ENCODE data around the gene PAPPA. TPM values are rescaled to one million over a fixed set of nuclear protein-coding genes. Genes with fewer than 3 reads are reported as not detected.

Gene PAPPA
- total RNA-seq, 2 donors from 2014 or later = 0.26 to 0.35 TPM

DNA sequence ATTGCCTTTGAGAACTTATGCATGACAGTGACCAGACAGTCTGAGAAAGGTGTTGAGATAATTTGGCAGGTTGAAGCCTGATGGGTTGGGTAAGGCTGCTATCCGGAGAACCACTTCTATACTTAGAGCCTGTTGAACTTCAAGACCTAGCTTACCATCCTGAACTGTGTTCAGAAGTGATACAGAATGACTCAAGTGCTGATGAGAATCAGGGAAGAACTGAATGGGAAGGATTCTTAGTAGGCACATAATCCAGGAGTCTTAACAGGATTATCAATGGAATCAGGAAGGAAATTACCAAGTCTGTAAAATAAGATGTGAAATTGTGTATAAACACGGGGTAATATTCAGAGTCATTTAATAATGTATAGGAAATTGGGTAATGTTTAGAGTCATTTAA, 9.0 kb upstream of the PAPPA start:
- no peak overlapping the region for H3K4me3 Mint-ChIP-seq
- ATAC-seq (replicated peaks) = no peak
- no peaks in the 10 kb centered on the region for H3K36me3 Mint-ChIP-seq (ENCODE audit: low read depth)
- no peak overlapping the region for H3K27ac Mint-ChIP-seq
- no peaks in the 10 kb centered on the region for H3K4me1 Mint-ChIP-seq
- H3K27me3 Mint-ChIP-seq = peaks cover 12% of the 10 kb centered on the region
- peaks cover 4% of the 10 kb centered on the region for H3K9me3 Mint-ChIP-seq

DNA sequence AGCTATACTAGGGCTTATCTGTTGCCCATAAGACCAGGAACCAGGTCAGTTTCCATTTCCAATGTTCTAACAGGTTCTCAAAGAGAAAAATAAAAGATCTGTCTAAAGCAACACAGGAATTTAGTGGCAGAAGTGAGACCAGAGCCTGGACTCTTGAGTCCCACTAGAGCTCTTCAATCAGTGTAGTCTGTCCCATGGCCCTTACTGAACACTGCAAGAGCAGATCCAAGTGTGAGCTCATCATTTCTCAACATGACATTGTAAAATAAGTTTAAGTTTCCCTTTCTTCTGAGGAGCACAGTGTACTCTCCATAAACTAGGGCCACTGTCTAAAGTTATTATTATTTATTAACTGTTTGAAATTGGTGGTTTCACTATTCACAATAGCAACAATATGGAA, 8.6 kb upstream of the PAPPA start:
- Mint-ChIP-seq H3K27me3 (peaks cover 15% of the 10 kb centered on the region), H3K27ac (no peak overlapping the region), H3K4me1 (no peaks in the 10 kb centered on the region), H3K9me3 (peaks cover 4% of the 10 kb centered on the region), H3K36me3 (ENCODE audit: low read depth) (no peaks in the 10 kb centered on the region), H3K4me3 (no peak overlapping the region)
- no peak for ATAC-seq (replicated peaks)

DNA sequence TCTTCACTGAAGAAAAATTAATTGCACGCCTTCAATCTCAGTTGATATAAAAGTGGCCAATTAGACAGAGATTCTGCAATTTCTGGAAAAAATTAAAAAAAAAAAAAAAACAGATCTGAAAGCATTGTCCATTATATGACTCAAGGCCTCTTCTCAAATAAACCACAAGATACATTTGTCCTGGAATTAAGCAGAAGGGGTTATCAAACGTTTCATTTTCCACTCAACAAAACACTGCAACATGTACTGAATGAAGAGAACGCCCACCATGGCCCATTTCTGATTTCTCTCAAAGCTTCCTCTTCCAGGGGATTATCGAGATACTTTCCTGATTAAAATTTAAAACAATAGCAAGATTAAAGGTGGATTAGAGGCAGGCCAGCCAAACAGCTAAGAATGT, 5.8 kb upstream of the PAPPA start:
- ATAC-seq (replicated peaks) = no peak
- Mint-ChIP-seq H3K27ac (no peak overlapping the region), H3K27me3 (peaks cover 40% of the 10 kb centered on the region), H3K36me3 (ENCODE audit: low read depth) (no peaks in the 10 kb centered on the region), H3K4me3 (no peak overlapping the region), H3K4me1 (no peaks in the 10 kb centered on the region), H3K9me3 (peaks cover 4% of the 10 kb centered on the region)

DNA sequence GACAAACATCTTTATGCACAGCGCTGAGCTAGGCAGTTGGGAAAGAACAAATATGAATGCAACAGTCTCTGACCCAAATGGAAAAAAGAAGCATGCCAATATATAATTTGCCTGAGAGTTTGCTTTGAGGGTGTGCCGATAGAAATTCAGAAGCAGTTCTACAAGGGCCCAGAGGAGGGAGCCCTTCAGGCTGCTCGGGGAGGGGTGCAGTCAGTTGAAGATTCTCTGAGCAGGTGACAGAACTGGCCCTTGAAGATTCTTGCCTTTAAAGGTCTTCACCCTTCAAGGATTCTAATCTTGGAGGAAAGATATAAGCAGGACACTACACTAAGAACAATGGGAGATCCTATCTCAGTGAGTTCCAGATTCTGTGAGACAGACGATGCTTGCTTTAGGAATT, 3.7 kb upstream of the PAPPA start:
- H3K4me3 Mint-ChIP-seq = no peak overlapping the region
- H3K27me3 Mint-ChIP-seq = peaks cover 44% of the 10 kb centered on the region
- no peaks in the 10 kb centered on the region for H3K36me3 Mint-ChIP-seq (ENCODE audit: low read depth)
- H3K4me1 Mint-ChIP-seq = no peaks in the 10 kb centered on the region
- no peak overlapping the region for H3K27ac Mint-ChIP-seq
- H3K9me3 Mint-ChIP-seq = no peaks in the 10 kb centered on the region
- no peak for ATAC-seq (replicated peaks)

DNA sequence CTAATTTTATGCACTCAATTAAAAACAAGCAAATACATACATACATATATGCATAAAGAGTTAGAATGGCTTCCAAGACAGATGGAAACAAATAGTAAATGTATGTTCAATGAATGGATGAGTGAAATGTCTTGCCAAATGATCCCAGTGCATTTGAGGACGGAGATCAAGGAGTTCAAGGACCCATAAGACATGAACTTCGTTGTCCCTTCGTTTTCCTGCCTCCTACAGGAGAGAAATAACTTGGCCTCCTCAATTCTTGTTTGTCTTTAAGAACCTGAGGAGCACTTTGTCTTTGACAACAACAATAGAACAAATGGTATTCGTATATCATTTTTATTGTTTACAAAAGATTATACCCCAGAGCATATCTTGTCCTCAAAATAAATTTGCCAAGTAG, 2.4 kb upstream of the PAPPA start:
- no peak for ATAC-seq (replicated peaks)
- Mint-ChIP-seq H3K4me1 (no peaks in the 10 kb centered on the region), H3K9me3 (no peaks in the 10 kb centered on the region), H3K27ac (no peak overlapping the region), H3K36me3 (ENCODE audit: low read depth) (no peaks in the 10 kb centered on the region), H3K4me3 (no peak overlapping the region), H3K27me3 (peaks cover 57% of the 10 kb centered on the region)

DNA sequence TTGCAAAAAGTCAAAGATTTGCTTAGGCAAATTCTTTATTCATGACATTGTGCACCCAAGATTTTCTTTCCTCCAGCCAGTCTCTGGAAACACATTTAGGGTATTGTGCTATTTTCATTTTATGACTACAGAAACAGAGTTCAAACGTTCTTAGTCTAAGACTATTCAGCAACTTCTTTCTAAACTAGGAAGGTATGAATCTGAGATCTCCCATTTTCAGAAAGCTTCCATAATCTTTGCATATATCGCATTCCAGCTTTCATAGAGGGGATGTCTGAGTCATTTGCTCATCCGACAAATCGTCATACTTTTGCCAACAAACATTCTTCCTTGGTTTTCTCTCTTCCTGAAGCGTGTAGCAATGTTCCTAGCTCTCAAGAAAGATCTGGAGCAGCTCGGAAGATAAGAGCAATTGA, 1.6 kb upstream of the PAPPA start:
- Mint-ChIP-seq H3K9me3 (no peaks in the 10 kb centered on the region), H3K4me1 (no peaks in the 10 kb centered on the region)
- no peak for ATAC-seq (replicated peaks)

DNA sequence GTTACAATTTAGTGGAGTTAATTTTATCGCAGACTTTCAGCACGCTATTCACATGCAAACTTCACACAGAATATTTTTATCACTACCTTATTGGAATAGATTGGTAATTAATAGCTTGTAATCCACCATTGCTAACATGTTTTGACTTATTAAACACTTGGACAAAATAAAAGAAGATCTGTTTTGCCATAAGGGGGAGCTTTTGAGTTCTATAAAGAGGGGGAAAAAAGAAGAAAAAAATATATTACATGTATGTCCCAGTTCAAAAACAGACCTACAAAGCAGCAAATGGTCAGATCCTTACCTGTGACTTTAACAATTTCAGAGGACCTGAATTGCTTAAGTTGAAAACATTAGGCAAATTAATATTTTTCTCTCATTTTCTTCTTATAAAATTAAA, 1.2 kb upstream of the PAPPA start:
- Mint-ChIP-seq H3K4me1 (no peaks in the 10 kb centered on the region), H3K4me3 (no peak overlapping the region), H3K9me3 (no peaks in the 10 kb centered on the region), H3K27ac (no peak overlapping the region), H3K27me3 (peaks cover 68% of the 10 kb centered on the region), H3K36me3 (ENCODE audit: low read depth) (no peaks in the 10 kb centered on the region)
- no peak for ATAC-seq (replicated peaks)

More for the DNA sequence above, 1.6 kb upstream of the PAPPA start:
- H3K4me3 Mint-ChIP-seq = no peak overlapping the region
- no peak overlapping the region for H3K27ac Mint-ChIP-seq
- H3K36me3 Mint-ChIP-seq (ENCODE audit: low read depth) = no peaks in the 10 kb centered on the region
- peaks cover 65% of the 10 kb centered on the region for H3K27me3 Mint-ChIP-seq

DNA sequence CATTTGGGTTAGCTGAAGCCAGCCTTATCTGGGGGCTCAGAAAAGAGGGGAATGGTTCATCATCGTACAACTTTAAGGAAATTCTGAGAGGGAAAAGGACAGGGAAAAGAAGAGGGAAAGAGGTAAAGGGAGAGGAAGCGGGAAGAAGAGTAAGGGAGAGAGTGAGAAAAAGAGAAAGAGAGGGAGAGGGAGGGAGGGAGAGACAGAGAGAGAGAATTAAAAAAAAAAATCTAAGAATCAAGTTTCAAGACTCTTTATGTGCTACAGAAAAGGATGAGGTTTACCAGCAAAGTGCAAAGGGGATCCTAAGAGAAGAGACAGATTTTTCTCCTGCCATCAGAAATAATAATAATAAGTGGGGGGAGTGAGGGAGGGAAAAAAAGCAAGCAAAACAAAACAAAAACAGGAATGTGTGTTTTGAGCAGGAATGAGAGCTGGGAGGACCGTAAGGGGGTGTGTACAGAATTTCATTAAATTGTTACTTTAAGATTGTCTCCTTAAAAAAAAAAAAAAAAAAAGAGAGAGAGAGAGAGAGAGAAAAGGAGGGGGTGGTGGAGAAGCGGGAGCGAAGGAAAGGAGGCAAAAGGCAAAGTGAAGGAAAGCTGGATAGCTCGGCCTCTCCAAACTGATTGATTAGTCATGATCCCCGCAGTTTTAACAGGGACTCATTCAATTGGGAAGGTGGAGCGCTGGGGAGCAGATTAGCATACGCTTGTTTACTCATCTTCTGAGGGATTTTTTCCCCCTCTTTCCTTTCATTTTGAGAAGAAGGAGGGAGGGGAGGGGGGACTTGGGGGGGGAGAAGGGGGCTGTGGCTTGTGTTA, 438 bp upstream of the PAPPA start:
- H3K4me1 Mint-ChIP-seq = no peaks in the 10 kb centered on the region
- H3K9me3 Mint-ChIP-seq = no peaks in the 10 kb centered on the region
- no peak for ATAC-seq (replicated peaks)
- no peaks in the 10 kb centered on the region for H3K36me3 Mint-ChIP-seq (ENCODE audit: low read depth)
- peaks cover 73% of the 10 kb centered on the region for H3K27me3 Mint-ChIP-seq
- no peak overlapping the region for H3K27ac Mint-ChIP-seq
- H3K4me3 Mint-ChIP-seq = peak overlapping the region; percentile 33

DNA sequence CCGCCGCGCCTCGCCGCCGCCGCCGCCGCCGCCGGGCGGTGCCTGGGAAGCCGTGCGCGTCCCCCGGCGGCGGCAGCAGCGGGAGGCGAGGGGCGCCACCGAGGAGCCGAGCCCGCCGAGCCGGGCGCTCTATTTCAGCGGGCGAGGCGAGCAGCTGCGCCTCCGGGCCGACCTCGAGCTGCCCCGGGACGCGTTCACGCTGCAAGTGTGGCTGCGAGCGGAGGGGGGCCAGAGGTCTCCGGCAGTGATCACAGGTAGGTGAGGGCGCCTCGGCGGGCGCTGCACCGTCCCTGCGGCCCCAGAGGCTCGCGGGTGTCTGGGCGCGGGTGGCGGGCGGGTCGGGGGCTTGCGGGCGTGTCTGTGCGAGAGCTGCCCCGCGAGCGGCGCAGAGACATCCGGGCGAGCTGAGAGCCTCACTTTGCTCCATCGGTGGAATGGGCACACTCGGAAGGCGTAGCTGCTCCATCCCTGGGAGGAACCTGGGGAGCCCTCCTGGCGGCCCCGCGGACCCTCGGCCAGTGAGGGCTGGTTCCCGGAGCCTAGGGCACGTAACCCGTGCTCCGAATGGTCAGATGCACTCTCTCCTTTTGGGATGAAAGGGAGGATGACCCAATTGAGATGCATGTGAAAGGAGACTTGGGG, 864 bp downstream of the PAPPA start:
- Mint-ChIP-seq H3K4me3 (no peak overlapping the region), H3K36me3 (ENCODE audit: low read depth) (no peaks in the 10 kb centered on the region), H3K9me3 (no peaks in the 10 kb centered on the region), H3K27me3 (peaks cover 77% of the 10 kb centered on the region), H3K4me1 (no peaks in the 10 kb centered on the region), H3K27ac (no peak overlapping the region)
- ATAC-seq (replicated peaks) = no peak

DNA sequence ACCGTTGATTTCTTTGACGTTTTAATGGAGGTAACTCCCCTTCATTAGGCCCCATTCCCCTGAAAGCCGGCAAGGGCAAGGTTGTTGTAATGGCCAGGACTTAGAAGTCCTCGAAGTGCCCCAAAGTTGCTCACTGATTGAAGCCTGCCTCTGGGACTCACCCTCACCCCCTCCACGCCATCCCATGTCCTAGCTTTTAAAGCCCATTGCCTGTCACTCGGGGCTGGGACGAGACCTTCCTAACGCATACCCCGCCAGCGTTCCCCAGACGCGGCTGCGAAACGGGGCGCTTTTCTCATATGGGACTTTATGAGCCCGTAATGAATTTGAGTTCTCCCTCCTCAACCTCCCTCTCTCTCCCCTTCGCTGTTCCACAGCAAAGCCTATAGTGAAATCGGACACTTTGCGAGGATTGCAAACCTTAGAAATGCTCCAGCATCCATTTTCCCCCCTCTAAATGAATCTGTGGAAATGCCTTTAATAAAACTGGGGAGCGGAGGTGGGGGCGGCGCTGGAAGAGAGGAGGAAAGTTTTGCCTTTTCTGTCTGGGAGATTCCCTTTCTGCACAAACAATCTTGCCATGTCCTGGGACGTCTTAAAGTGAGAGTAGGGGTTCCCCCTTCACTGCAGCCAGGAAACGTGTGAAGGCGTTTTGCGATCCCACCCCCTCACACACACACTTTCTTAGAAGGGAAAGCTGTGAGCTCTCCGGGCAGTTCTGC, 1.5 kb downstream of the PAPPA start:
- H3K9me3 Mint-ChIP-seq = no peaks in the 10 kb centered on the region
- H3K27me3 Mint-ChIP-seq = peaks cover 73% of the 10 kb centered on the region
- no peaks in the 10 kb centered on the region for H3K36me3 Mint-ChIP-seq (ENCODE audit: low read depth)
- H3K27ac Mint-ChIP-seq = no peak overlapping the region
- no peak overlapping the region for H3K4me3 Mint-ChIP-seq
- ATAC-seq (replicated peaks) = no peak
- no peaks in the 10 kb centered on the region for H3K4me1 Mint-ChIP-seq

DNA sequence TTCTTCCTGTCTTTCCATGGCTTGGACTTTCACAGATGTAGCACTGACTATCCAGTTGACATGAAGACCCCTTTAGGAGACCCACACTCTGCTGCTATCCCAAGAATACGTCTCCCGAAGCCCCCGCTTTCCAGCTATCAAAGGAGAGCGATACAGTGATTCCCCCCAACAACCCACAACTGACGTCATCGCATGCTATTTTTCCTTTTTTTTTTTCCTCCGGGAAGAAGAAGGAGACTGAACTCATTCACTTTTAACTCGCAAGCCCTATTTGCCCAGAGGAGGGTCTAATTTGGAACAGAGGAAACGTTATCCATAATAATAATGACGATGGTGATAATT, 2.1 kb downstream of the PAPPA start:
- Mint-ChIP-seq H3K27me3 (peaks cover 70% of the 10 kb centered on the region), H3K27ac (no peak overlapping the region), H3K9me3 (no peaks in the 10 kb centered on the region), H3K4me3 (no peak overlapping the region), H3K36me3 (ENCODE audit: low read depth) (no peaks in the 10 kb centered on the region), H3K4me1 (no peaks in the 10 kb centered on the region)
- ATAC-seq (replicated peaks) = no peak

DNA sequence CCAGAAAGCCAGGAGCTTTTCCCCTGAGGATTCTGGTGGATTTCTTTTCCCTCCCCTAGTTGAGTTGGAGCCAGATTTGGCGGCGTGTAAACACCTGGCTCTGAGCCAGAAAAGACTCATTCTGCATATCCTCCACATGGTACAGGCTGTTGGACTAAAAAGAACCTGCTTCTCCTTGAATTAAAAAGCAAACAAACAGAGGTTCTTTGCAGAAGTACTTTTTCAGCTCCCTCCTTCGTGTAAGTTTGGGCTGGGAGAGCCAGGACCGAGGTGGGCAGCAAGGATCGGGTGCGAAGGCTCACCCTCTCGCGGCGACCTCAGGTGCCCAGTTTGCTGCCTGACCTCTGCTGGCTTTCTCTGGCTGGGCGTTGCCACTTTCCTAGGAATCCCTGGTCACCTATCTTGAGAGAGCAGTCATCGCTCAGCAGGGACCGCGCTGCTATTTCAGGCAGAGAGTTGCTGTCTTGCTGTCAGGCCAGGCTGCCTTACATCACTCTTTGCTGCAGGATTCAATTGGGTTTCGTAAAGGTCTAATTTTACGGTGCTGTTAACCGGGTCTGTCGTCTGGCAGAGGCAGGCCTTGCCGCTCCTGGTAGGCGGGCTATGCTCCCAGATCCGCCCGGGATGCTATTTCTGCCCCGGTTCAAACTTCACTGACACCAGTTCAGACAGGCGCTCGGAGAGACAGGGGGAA, 3.2 kb downstream of the PAPPA start:
- Mint-ChIP-seq H3K27me3 (peaks cover 64% of the 10 kb centered on the region), H3K9me3 (no peaks in the 10 kb centered on the region), H3K4me1 (no peaks in the 10 kb centered on the region), H3K4me3 (no peak overlapping the region), H3K27ac (no peak overlapping the region), H3K36me3 (ENCODE audit: low read depth) (no peaks in the 10 kb centered on the region)
- ATAC-seq (replicated peaks) = no peak

DNA sequence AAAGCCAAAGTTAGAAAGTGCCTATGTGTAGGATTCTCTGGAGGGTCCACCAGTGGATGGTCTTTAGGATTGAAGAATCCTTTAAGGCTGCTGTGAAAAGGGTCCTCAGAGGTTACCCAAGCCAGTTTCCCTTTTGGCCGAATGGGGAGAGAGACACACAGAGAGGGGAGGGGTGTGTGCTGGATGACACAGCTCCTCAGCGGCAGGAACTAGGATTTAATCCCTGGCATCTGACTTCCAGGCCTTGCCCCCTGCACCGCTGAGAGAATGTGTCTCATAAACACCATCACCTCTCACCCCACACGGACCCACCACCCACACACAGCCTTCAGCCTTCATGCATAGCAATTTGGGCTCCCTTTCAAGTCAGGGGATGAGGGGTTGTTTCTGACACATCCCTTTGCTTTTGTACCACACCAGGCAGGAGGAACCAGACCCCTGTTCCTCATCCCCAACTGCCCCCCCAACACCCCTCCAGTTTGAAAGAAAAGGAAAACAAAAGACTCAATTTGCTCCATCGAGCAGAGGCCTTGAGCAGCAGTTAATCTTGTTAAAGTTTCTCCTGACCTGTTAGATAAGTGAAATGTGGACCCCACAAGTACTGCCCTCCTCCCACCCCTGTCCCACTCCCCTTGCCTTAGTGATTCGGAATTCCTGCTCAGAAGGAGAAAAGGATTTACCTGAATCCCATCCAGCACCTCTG, 4.0 kb downstream of the PAPPA start:
- Mint-ChIP-seq H3K27ac (no peak overlapping the region), H3K9me3 (no peaks in the 10 kb centered on the region), H3K4me3 (no peak overlapping the region), H3K27me3 (peaks cover 56% of the 10 kb centered on the region), H3K4me1 (no peaks in the 10 kb centered on the region), H3K36me3 (ENCODE audit: low read depth) (no peaks in the 10 kb centered on the region)
- ATAC-seq (replicated peaks) = no peak
